ENCODE data around the gene PKP2.

DNA sequence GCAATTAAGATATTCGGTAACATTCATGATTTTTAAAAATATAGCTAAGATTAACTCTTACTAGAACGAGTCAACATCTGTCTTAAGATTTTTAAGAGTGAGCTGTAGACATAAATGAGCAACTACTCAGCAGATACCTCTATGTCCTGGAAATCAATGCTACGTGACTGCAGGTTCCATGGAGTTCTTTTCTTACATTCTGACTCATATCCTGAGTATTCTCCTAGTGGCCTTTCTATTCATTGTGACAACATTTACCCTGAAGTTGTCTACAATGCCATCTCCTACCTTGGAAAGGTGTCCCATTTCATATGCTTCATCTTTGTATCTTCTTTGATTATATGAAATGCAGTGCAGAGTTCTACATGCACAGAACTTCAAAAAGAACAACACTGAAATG, 59.9 kb downstream of the PKP2 start:
- no peak for TF ChIP-seq POLR2A (IDR thresholded peaks at IDR 0.05; ENCODE audit: low read depth, low read length)
- TF ChIP-seq, protein P1, sequence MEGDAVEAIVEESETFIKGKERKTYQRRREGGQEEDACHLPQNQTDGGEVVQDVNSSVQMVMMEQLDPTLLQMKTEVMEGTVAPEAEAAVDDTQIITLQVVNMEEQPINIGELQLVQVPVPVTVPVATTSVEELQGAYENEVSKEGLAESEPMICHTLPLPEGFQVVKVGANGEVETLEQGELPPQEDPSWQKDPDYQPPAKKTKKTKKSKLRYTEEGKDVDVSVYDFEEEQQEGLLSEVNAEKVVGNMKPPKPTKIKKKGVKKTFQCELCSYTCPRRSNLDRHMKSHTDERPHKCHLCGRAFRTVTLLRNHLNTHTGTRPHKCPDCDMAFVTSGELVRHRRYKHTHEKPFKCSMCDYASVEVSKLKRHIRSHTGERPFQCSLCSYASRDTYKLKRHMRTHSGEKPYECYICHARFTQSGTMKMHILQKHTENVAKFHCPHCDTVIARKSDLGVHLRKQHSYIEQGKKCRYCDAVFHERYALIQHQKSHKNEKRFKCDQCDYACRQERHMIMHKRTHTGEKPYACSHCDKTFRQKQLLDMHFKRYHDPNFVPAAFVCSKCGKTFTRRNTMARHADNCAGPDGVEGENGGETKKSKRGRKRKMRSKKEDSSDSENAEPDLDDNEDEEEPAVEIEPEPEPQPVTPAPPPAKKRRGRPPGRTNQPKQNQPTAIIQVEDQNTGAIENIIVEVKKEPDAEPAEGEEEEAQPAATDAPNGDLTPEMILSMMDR (IDR thresholded peaks at IDR 0.05; ENCODE audit: extremely low read depth in 1 of 2, insufficient read depth in 1 of 2, low read depth in 1 of 2, low read length in 2 of 2), result no peak
- TF ChIP-seq EZH2 (IDR thresholded peaks at IDR 0.05; ENCODE audit: borderline replicate concordance, low read depth, low read length, severe bottlenecking), result no peak
- no peak for TF ChIP-seq MYC (IDR thresholded peaks at IDR 0.05; ENCODE audit: low read depth, low read length)
- no peak for TF ChIP-seq JUN (IDR thresholded peaks at IDR 0.05; ENCODE audit: borderline replicate concordance, insufficient read depth, insufficient read length, low read depth)
- TF ChIP-seq GATA2 (IDR thresholded peaks at IDR 0.05; ENCODE audit: insufficient read depth, insufficient read length, low read depth, low read length), result no peak
- no peak for TF ChIP-seq POLR2AphosphoS5 (IDR thresholded peaks at IDR 0.05; ENCODE audit: insufficient read depth, low read depth, low read length)
- TF ChIP-seq, protein P2, sequence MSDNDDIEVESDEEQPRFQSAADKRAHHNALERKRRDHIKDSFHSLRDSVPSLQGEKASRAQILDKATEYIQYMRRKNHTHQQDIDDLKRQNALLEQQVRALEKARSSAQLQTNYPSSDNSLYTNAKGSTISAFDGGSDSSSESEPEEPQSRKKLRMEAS (IDR thresholded peaks at IDR 0.05; ENCODE audit: insufficient read depth, insufficient read length), result no peak
